ENCODE results near the gene RNF166. TPM values are rescaled to one million over a fixed set of nuclear protein-coding genes. Genes with fewer than 3 reads are reported as not detected.
A peak's percentile ranks its signal among the peaks of the same experiment; 100 is the strongest.

The RNF166 gene
- polyA plus RNA-seq, 4 donors = 9.2 to 15.1 (median 12.1) TPM

- H3K27ac ChIP-seq (ENCODE audit: low read depth in 1 of 3, low read length in 2 of 3) = peak overlapping the region; percentile 69 to 88 (median 78)
- no peaks in the 10 kb centered on the region for H3K9me3 ChIP-seq (ENCODE audit: control insufficient read depth in 2 of 2, insufficient read depth in 1 of 2, low read depth in 1 of 2, low read length in 1 of 2)
- FAIRE-seq (no peak), DNase-seq (peak; percentile 51 to 82)
- WGBS, 3 donors = 6 to 10% (median 7%) methylated on average over 30 to 37 of the region's 37 CpGs
- H3K27me3 ChIP-seq (ENCODE audit: control insufficient read depth in 3 of 3, insufficient read depth in 3 of 3, low read length in 3 of 3) = no peaks in the 10 kb centered on the region
- peak overlapping the region; percentile 88 to 89 (median 89) for H3K4me3 ChIP-seq (ENCODE audit: low read depth in 1 of 3, low read length in 3 of 3)
- peaks cover 0 to 17% (median 6%) of the 10 kb centered on the region in 3 donors for H3K4me1 ChIP-seq (ENCODE audit: control insufficient read depth in 3 of 3, insufficient read depth in 2 of 3, low read depth in 1 of 3, low read length in 2 of 3)
- H3K36me3 ChIP-seq (ENCODE audit: control insufficient read depth in 3 of 3, insufficient read depth in 2 of 3, low read depth in 1 of 3, low read length in 3 of 3) = peaks cover 4 to 69% (median 5%) of the 10 kb centered on the region in 3 donors
Observed at GRCh38 chr16:88649924-88650748, 56.1 kb downstream of the RNF166 start.

DNA sequence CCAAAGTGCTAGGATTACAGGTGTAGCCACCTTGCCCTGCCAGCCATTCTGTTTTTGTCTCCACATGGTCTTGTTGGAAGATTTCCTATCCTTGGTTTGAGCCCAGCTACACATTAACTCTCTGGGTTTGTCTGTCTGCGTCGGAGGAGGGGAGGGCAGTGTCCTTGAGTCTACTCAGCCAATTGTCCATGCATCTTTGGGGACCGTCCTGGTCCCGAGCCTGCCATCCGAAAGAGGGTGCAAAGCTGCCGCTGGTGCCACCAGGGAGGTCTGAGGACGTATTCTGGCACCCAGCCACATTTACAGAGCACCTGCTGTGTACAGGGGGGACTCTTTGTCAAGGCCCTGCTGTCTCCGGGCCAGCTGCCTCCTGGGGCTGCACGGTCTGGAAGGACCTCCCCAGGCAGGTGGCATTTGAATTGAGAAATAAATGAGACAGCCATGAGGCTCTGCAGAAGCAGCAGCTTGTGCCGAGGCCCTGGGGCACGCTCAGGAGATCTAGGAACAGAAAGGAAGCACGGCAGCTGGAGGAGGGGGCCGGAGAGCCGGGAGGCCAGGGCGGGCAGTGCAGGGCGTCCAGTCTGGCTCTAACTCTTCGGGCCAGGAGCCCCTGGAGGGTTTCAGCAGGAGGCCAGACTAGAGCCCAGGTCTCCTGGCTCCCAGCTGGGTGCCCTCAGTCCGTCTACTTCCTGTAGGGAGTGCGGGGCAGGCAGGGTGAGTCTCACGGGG, 56.8 kb downstream of the RNF166 start:
- peaks cover 0 to 67% (median 0%) of the 10 kb centered on the region in 3 donors for H3K36me3 ChIP-seq (ENCODE audit: control insufficient read depth in 3 of 3, insufficient read depth in 2 of 3, low read depth in 1 of 3, low read length in 3 of 3)
- H3K4me3 ChIP-seq (ENCODE audit: low read depth in 1 of 3, low read length in 3 of 3) = peak overlapping the region; percentile 88 to 89 (median 89)
- peak overlapping the region in 2 of 3 donors; percentile 78 to 88 for H3K27ac ChIP-seq (ENCODE audit: low read depth in 1 of 3, low read length in 2 of 3)
- 37 to 65% (median 55%) methylated on average over 18 to 20 of the region's 20 CpGs for WGBS, 3 donors
- H3K4me1 ChIP-seq (ENCODE audit: control insufficient read depth in 3 of 3, insufficient read depth in 2 of 3, low read depth in 1 of 3, low read length in 2 of 3) = peaks cover 0 to 17% (median 6%) of the 10 kb centered on the region in 3 donors
- DNase-seq = peak; percentile 24 to 25
- H3K27me3 ChIP-seq (ENCODE audit: control insufficient read depth in 3 of 3, insufficient read depth in 3 of 3, low read length in 3 of 3) = no peaks in the 10 kb centered on the region
- FAIRE-seq = no peak
- no peaks in the 10 kb centered on the region for H3K9me3 ChIP-seq (ENCODE audit: control insufficient read depth in 2 of 2, insufficient read depth in 1 of 2, low read depth in 1 of 2, low read length in 1 of 2)

- Histone ChIP-seq H3K9me3 (ENCODE audit: control insufficient read depth in 2 of 2, insufficient read depth in 1 of 2, low read depth in 1 of 2, low read length in 1 of 2) (no peaks in the 10 kb centered on the region), H3K27ac (ENCODE audit: low read depth in 1 of 3, low read length in 2 of 3) (no peak overlapping the region), H3K4me1 (ENCODE audit: control insufficient read depth in 3 of 3, insufficient read depth in 2 of 3, low read depth in 1 of 3, low read length in 2 of 3) (peaks cover 0 to 17% (median 6%) of the 10 kb centered on the region in 3 donors), H3K36me3 (ENCODE audit: control insufficient read depth in 3 of 3, insufficient read depth in 2 of 3, low read depth in 1 of 3, low read length in 3 of 3) (peaks cover 0 to 63% (median 0%) of the 10 kb centered on the region in 3 donors), H3K27me3 (ENCODE audit: control insufficient read depth in 3 of 3, insufficient read depth in 3 of 3, low read length in 3 of 3) (no peaks in the 10 kb centered on the region), H3K4me3 (ENCODE audit: low read depth in 1 of 3, low read length in 3 of 3) (no peak overlapping the region)
- FAIRE-seq (no peak), DNase-seq (no peak)
- WGBS, 3 donors = 84 to 93% (median 92%) methylated on average over 22 of the region's 22 CpGs
Observed at GRCh38 chr16:88647178-88648070, 58.8 kb downstream of the RNF166 start.

Other genes with a start within 250 kb of the RNF166 start
- 10 to 100 TPM; 19.7 to 31.9 (median 28.2) TPM for gene ZC3H18, start 136.0 kb downstream of the RNF166 start, polyA plus RNA-seq
- under 1 TPM in 1 of 4 donors, not detected in 3; 0.19 TPM for gene IL17C, start 67.8 kb downstream of the RNF166 start, polyA plus RNA-seq
- gene CYBA, start 55.4 kb downstream of the RNF166 start, polyA plus RNA-seq = 100 to 1,000 TPM in 3 of 4 donors, 10 to 100 TPM in 1; 61.1 to 320 (median 175) TPM
- 100 to 1,000 TPM in 1 of 4 donors, 10 to 100 TPM in 3; 28.4 to 115 (median 34.9) TPM for gene MVD, start 43.3 kb downstream of the RNF166 start, polyA plus RNA-seq
- 1 to 10 TPM in 2 of 4 donors, under 1 TPM in 2; 0.45 to 3.2 (median 0.86) TPM for gene SNAI3, start 19.9 kb downstream of the RNF166 start, polyA plus RNA-seq
- gene CTU2, start 95 bp upstream of the RNF166 start, polyA plus RNA-seq = 10 to 100 TPM in 3 of 4 donors, 1 to 10 TPM in 1; 7.8 to 15.0 (median 11.2) TPM
- gene PIEZO1, start 78.8 kb upstream of the RNF166 start, polyA plus RNA-seq = 10 to 100 TPM; 22.8 to 95.0 (median 57.7) TPM
- 10 to 100 TPM in 2 of 4 donors, 1 to 10 TPM in 2; 1.1 to 16.7 (median 9.0) TPM for gene CDT1, start 97.4 kb upstream of the RNF166 start, polyA plus RNA-seq
- 100 to 1,000 TPM; 121 to 255 (median 222) TPM for gene APRT, start 105.5 kb upstream of the RNF166 start, polyA plus RNA-seq
- gene GALNS, start 150.5 kb upstream of the RNF166 start, polyA plus RNA-seq = 10 to 100 TPM; 28.3 to 35.4 (median 32.7) TPM
- gene TRAPPC2L, start 150.7 kb upstream of the RNF166 start, polyA plus RNA-seq = 100 to 1,000 TPM in 1 of 4 donors, 10 to 100 TPM in 3; 46.6 to 104 (median 72.7) TPM
- gene PABPN1L, start 160.3 kb upstream of the RNF166 start, polyA plus RNA-seq = under 1 TPM in 1 of 4 donors, not detected in 3; 0.12 TPM

Data from small intestine (tissue), 7 donors.